ENCODE measurements around the gene PKN2.
"Not testable (repeated sequence)": the region's sequence is repeated elsewhere in the genome, so short reads cannot be mapped to it uniquely, and the experiment has no call there.

Gene PKN2

GRCh38 chr1:88708011-88708410, 23.9 kb downstream of the PKN2 start:
- no peak for DNase-seq (ENCODE audit: low read depth)
- TF ChIP-seq CTCF (IDR thresholded peaks at IDR 0.05; ENCODE audit: low read length, missing control alignments), result no peak
- no peak overlapping the region for H3K4me3 ChIP-seq (replicated peaks; ENCODE audit: low read depth, low read length)

GRCh38 chr1:88712907-88713306, 28.8 kb downstream of the PKN2 start:
- not testable (repeated sequence) for DNase-seq (ENCODE audit: low read depth); H3K4me3 ChIP-seq (replicated peaks; ENCODE audit: low read depth, low read length)

- not testable (repeated sequence) for H3K4me3 ChIP-seq (replicated peaks; ENCODE audit: low read depth, low read length); DNase-seq (ENCODE audit: low read depth)
These were observed 32.5 kb downstream of the PKN2 start for GRCh38 chr1:88716571-88716970.

GRCh38 chr1:88722492-88722891, 38.4 kb downstream of the PKN2 start:
- H3K4me3 ChIP-seq (replicated peaks; ENCODE audit: low read depth, low read length), result no peak overlapping the region
- DNase-seq (ENCODE audit: low read depth), result no peak
- no peak for TF ChIP-seq CTCF (IDR thresholded peaks at IDR 0.05; ENCODE audit: low read length, missing control alignments)

GRCh38 chr1:88726697-88727096, 42.6 kb downstream of the PKN2 start:
- H3K4me3 ChIP-seq (replicated peaks; ENCODE audit: low read depth, low read length), result no peak overlapping the region
- no peak for TF ChIP-seq CTCF (IDR thresholded peaks at IDR 0.05; ENCODE audit: low read length, missing control alignments)
- no peak for DNase-seq (ENCODE audit: low read depth)

- no peak overlapping the region for H3K4me3 ChIP-seq (replicated peaks; ENCODE audit: low read depth, low read length)
- TF ChIP-seq CTCF (IDR thresholded peaks at IDR 0.05; ENCODE audit: low read length, missing control alignments), result no peak
- DNase-seq (ENCODE audit: low read depth), result no peak
These were observed 43.1 kb downstream of the PKN2 start for GRCh38 chr1:88727205-88727604.

- no peak for TF ChIP-seq CTCF (IDR thresholded peaks at IDR 0.05; ENCODE audit: low read length, missing control alignments)
- H3K4me3 ChIP-seq (replicated peaks; ENCODE audit: low read depth, low read length), result no peak overlapping the region
- DNase-seq (ENCODE audit: low read depth), result no peak
These were observed 45.2 kb downstream of the PKN2 start for GRCh38 chr1:88729297-88729696.

GRCh38 chr1:88730132-88730675, 46.1 kb downstream of the PKN2 start:
- DNase-seq (ENCODE audit: low read depth), result no peak
- TF ChIP-seq CTCF (IDR thresholded peaks at IDR 0.05; ENCODE audit: low read length, missing control alignments), result no peak

More at GRCh38 chr1:88730132-88730675, 46.1 kb downstream of the PKN2 start:
- H3K4me3 ChIP-seq (replicated peaks; ENCODE audit: low read depth, low read length), result no peak overlapping the region

All from fibroblast of pulmonary artery (primary cell).